Keratinocyte (primary cell): ENCODE data around the gene COPG2. TPM values are rescaled to one million over a fixed set of nuclear protein-coding genes. Genes with fewer than 3 reads are reported as not detected.

Experiments
- DNase-seq: peaks from one replicate; pipeline ENCODE4 v3.0.0-alpha.2; 2011; ENCODE audit warnings: low read depth, missing footprints, low spot score
- FAIRE-seq: peaks from 2 replicates; lab custom pipeline; 2011; peaks lifted over from hg19 to GRCh38; lab: Jason Lieb, UNC
- H2AFZ ChIP-seq: 2 replicates; pipeline ENCODE4 v1.6.0; 2012; ENCODE audit warnings: low read length, control low read depth, inconsistent platforms; ENCODE audit not compliant: control insufficient read depth
- H3K27ac ChIP-seq: 2 replicates; pipeline ENCODE4 v1.5.1; 2011; ENCODE audit warnings: low read length; ENCODE audit not compliant: control insufficient read depth, insufficient read depth
- H3K27me3 ChIP-seq: 3 replicates; pipeline ENCODE4 v1.6.0; 2011; ENCODE audit warnings: low read length; ENCODE audit not compliant: control insufficient read depth, insufficient read depth; ENCODE audit errors: extremely low read depth
- H3K36me3 ChIP-seq, 2 experiments: 2 replicates in 1 of 2; 3 replicates in 1 of 2; pipeline ENCODE4 v1.5.1; 2011; ENCODE audit warnings: low read length in 2 of 2, mild to moderate bottlenecking in 1 of 2; ENCODE audit not compliant: control insufficient read depth in 2 of 2, insufficient read depth in 2 of 2; ENCODE audit errors: extremely low read depth in 1 of 2
- H3K4me1 ChIP-seq: 3 replicates; pipeline ENCODE4 v1.5.1; 2011; ENCODE audit warnings: low read length; ENCODE audit not compliant: control insufficient read depth, insufficient read depth; ENCODE audit errors: extremely low read depth
- H3K4me2 ChIP-seq: 3 replicates; pipeline ENCODE4 v1.6.0; 2011; ENCODE audit warnings: low read depth, low read length; ENCODE audit not compliant: control insufficient read depth, insufficient read depth; ENCODE audit errors: extremely low read depth
- H3K4me3 ChIP-seq, 3 experiments: fragments of 200-600 bp in 1 of 3; sonication (generic) in 1 of 3; 2 replicates in 2 of 3; 3 replicates in 1 of 3; pipeline ENCODE4 v1.5.1; 2011 to 2016; ENCODE audit warnings: low read length in 3 of 3, mild to moderate bottlenecking in 3 of 3, control low read depth in 2 of 3, inconsistent platforms in 1 of 3, low read depth in 1 of 3, mixed read lengths in 1 of 3, mixed run types in 1 of 3, moderate library complexity in 1 of 3; ENCODE audit not compliant: control insufficient read depth in 2 of 3, insufficient read depth in 2 of 3; ENCODE audit errors: extremely low read depth in 1 of 3
- H3K79me2 ChIP-seq: 2 replicates; pipeline ENCODE4 v1.6.0; 2012; ENCODE audit warnings: low read length; ENCODE audit not compliant: control insufficient read depth, insufficient read depth
- H3K9ac ChIP-seq: 3 replicates; pipeline ENCODE4 v1.6.0; 2011; ENCODE audit warnings: low read length; ENCODE audit not compliant: control insufficient read depth, insufficient read depth; ENCODE audit errors: extremely low read depth
- H3K9me1 ChIP-seq: 3 replicates; pipeline ENCODE4 v1.6.0; 2011; ENCODE audit warnings: low read length; ENCODE audit not compliant: control insufficient read depth, insufficient read depth; ENCODE audit errors: extremely low read depth
- H3K9me3 ChIP-seq: 2 replicates; pipeline ENCODE4 v1.5.1; 2012; ENCODE audit warnings: low read depth, low read length; ENCODE audit not compliant: control insufficient read depth
- H4K20me1 ChIP-seq: 3 replicates; pipeline ENCODE4 v1.6.0; 2011; ENCODE audit warnings: low read length; ENCODE audit not compliant: control insufficient read depth, insufficient read depth; ENCODE audit errors: extremely low read depth
- CTCF ChIP-seq, 3 experiments: IDR thresholded peaks in 1 of 3; conservative IDR thresholded peaks in 1 of 3; optimal IDR thresholded peaks in 1 of 3; 2 replicates in 2 of 3; 3 replicates in 1 of 3; pipeline versions ENCODE3 to v1.5.1; 2011; ENCODE audit warnings: low read length in 3 of 3, mild to moderate bottlenecking in 3 of 3, moderate library complexity in 2 of 3, control low read depth in 1 of 3, inconsistent platforms in 1 of 3; ENCODE audit not compliant: insufficient read depth in 2 of 3; ENCODE audit errors: extremely low read depth in 1 of 3
- EZH2 ChIP-seq: IDR thresholded peaks from one replicate; pipeline ENCODE4 v1.6.1; 2012; ENCODE audit warnings: inconsistent platforms, mild to moderate bottlenecking, low read length, moderate library complexity
- dilution Hi-C: fragments of 300-500 bp; cut with MboI; formaldehyde crosslinking; loops from one replicate; pipeline ENCODE4 v1.7.0; 2020; ENCODE audit warnings: low sequenced_read_pairs; ENCODE audit not compliant: extremely low pct_ligation_motif_present
- polyA plus RNA-seq, 5 experiments: library from polyadenylated mRNA; depleted of rRNA in 3 of 5; stranded (reverse) in 3 of 5; stranded (forward) in 1 of 5; unstranded in 1 of 5; fragments of >200 nt; gene quantifications; 1 replicate in 1 of 5; 2 replicates in 3 of 5; 3 replicates in 1 of 5; pipeline versions ENCODE4 v1.2.1 to v1.2.3, GENCODE V29; 2011 to 2012; ENCODE audit warnings: missing spikeins in 2 of 5, low read depth in 1 of 5, low replicate concordance in 1 of 5

Gene COPG2
- polyA plus RNA-seq, 1 donor (not counting 4 experiments of a cell fraction or from before 2014, with no cell fraction given): 38.8 TPM

- DNase-seq: no peak
- Histone ChIP-seq H2AFZ (no peak overlapping the region), H4K20me1 (no peaks in the 10 kb centered on the region), H3K9ac (no peak overlapping the region), H3K27me3 (peaks cover 11% of the 10 kb centered on the region), H3K79me2 (no peaks in the 10 kb centered on the region), H3K4me3 (no peak overlapping the region), H3K9me3 (no peaks in the 10 kb centered on the region), H3K4me1 (peaks cover 19% of the 10 kb centered on the region), H3K4me2 (no peak overlapping the region), H3K27ac (no peak overlapping the region), H3K9me1 (no peaks in the 10 kb centered on the region), H3K36me3 (no peaks in the 10 kb centered on the region)
- no peak for FAIRE-seq
- dilution Hi-C loops: no loop called here
- TF ChIP-seq CTCF (optimal IDR thresholded peaks at IDR 0.05 in 1 of 3, IDR thresholded peaks at IDR 0.05 in 1 of 3, conservative IDR thresholded peaks at IDR 0.05 in 1 of 3; ENCODE audit: extremely low read depth in 1 of 3, insufficient read depth in 2 of 3, low read length in 3 of 3) (no peak), EZH2 (no peak)
Observed at GRCh38 chr7:130483031-130483430, 185.5 kb downstream of the COPG2 start.

GRCh38 chr7:130481898-130482297, 186.7 kb downstream of the COPG2 start:
- dilution Hi-C loops: no loop called here
- H3K27me3 ChIP-seq: peaks cover 11% of the 10 kb centered on the region
- TF ChIP-seq EZH2: no peak
- TF ChIP-seq CTCF (optimal IDR thresholded peaks at IDR 0.05 in 1 of 3, IDR thresholded peaks at IDR 0.05 in 1 of 3, conservative IDR thresholded peaks at IDR 0.05 in 1 of 3; ENCODE audit: extremely low read depth in 1 of 3, insufficient read depth in 2 of 3, low read length in 3 of 3): no peak
- no peaks in the 10 kb centered on the region for H3K9me3 ChIP-seq
- H3K9me1 ChIP-seq: no peaks in the 10 kb centered on the region
- H3K9ac ChIP-seq: no peak overlapping the region
- no peaks in the 10 kb centered on the region for H4K20me1 ChIP-seq
- H3K36me3 ChIP-seq: no peaks in the 10 kb centered on the region
- no peak overlapping the region for H3K27ac ChIP-seq
- H3K79me2 ChIP-seq: no peaks in the 10 kb centered on the region
- H2AFZ ChIP-seq: peak overlapping the region; percentile 42
- no peak for FAIRE-seq
- no peak overlapping the region for H3K4me2 ChIP-seq
- DNase-seq: no peak
- H3K4me3 ChIP-seq: no peak overlapping the region
- peaks cover 17% of the 10 kb centered on the region for H3K4me1 ChIP-seq
